ENCODE data around the gene STAT5A.

DNA sequence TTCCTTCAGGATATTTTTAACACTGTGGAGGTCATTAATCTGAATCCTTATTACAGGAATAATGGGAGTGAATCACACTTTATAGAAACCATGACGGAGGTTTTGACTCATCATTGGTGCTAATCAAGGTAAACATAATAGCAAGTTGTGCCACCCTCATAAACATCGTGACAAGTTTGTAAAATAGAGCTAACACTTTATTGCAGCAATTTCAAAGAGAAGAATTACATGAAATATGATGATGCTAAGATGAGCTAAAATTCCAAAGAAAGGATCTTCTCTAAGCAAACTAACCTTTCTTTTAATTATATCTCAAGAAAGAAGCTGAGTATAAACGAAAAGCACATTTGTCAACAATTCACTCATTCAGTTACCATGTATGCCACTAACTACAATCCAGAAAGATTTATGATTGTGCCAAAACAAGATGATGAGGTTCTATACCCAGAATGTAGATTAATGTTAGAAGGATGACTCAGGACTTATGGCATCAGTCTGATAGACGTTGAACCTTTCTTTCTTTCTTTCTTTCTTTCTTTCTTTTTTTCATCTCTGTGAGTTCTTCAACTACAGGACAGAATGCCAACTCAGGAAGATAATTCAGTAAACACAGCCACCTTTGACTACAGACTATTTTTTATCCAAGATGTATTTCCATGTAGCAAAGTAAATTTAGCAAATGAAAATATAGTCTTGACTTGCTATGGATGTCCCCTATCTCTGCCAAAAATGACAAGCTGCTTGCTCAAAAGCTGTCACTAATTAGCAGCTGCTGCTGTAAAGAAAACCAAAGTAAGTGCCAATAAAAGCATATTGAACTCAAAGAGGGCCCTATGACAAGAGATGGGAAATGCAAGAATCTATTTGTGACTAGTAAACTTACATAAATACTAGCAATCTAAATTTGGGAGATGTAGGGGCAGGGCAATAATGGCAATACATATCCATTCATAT lies 35.4 kb upstream of the STAT5A start:
- TF ChIP-seq, protein P1, sequence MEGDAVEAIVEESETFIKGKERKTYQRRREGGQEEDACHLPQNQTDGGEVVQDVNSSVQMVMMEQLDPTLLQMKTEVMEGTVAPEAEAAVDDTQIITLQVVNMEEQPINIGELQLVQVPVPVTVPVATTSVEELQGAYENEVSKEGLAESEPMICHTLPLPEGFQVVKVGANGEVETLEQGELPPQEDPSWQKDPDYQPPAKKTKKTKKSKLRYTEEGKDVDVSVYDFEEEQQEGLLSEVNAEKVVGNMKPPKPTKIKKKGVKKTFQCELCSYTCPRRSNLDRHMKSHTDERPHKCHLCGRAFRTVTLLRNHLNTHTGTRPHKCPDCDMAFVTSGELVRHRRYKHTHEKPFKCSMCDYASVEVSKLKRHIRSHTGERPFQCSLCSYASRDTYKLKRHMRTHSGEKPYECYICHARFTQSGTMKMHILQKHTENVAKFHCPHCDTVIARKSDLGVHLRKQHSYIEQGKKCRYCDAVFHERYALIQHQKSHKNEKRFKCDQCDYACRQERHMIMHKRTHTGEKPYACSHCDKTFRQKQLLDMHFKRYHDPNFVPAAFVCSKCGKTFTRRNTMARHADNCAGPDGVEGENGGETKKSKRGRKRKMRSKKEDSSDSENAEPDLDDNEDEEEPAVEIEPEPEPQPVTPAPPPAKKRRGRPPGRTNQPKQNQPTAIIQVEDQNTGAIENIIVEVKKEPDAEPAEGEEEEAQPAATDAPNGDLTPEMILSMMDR (conservative IDR thresholded peaks at IDR 0.05): no peak
- no peak for TF ChIP-seq EZH2 (IDR thresholded peaks at IDR 0.05; ENCODE audit: low read depth)

All from PC-9 (cell line).